Tibial artery (tissue), 4 donors: ENCODE data around the gene SLC39A3.

Source experiments
- DNase-seq, 2 donors: peaks; one replicate each; pipeline ENCODE4 v3.0.0-alpha.2; 2019
- H3K27ac ChIP-seq, 2 donors: fragments of 200-600 bp; sonication (generic) in 1 of 2; 1 replicate in 1 of 2; 2 replicates in 1 of 2; pipeline ENCODE4 v1.5.1; 2018 to 2019; ENCODE audit warnings: mild to moderate bottlenecking in 1 of 2
- H3K27me3 ChIP-seq, 2 donors: fragments of 200-600 bp; sonication (generic) in 1 of 2; one replicate each; pipeline versions ENCODE4 v1.5.1 to v1.6.0; 2016 to 2019
- H3K36me3 ChIP-seq, 3 donors: fragments of 200-600 bp; sonication (generic) in 2 of 3; one replicate each; pipeline ENCODE4 v1.5.1; 2016 to 2019; ENCODE audit warnings: mild to moderate bottlenecking in 2 of 3
- H3K4me1 ChIP-seq, 4 donors: fragments of 200-600 bp; sonication (generic) in 2 of 4; 1 replicate in 3 of 4; 2 replicates in 1 of 4; pipeline ENCODE4 v1.5.1; 2016 to 2019
- H3K4me3 ChIP-seq, 2 donors: fragments of 200-600 bp; sonication (generic) in 1 of 2; 1 replicate in 1 of 2; 2 replicates in 1 of 2; pipeline ENCODE4 v1.5.1; 2018 to 2019; ENCODE audit warnings: mild to moderate bottlenecking in 2 of 2
- H3K9me3 ChIP-seq, 3 donors: fragments of 200-600 bp; sonication (generic) in 1 of 3; one replicate each; pipeline ENCODE4 v1.5.1; 2016 to 2019
- CTCF ChIP-seq, 2 experiments: fragments of 200-600 bp in 1 of 2; fragments of 450-650 bp in 1 of 2; IDR thresholded peaks; one replicate each; pipeline ENCODE4 v1.5.1; 2017 to 2019; ENCODE audit warnings: antibody characterized with exemption in 2 of 2, mild to moderate bottlenecking in 1 of 2, moderate library complexity in 1 of 2
- intact Hi-C: fragments of 100-400 bp; cut with DNase I; formaldehyde crosslinking; loops from one replicate; pipeline ENCODE4 v1.15.0; 2023; ENCODE audit warnings: low total_unique reads

SLC39A3 gene

GRCh38 chr19:2775556-2776430, 36.0 kb upstream of the SLC39A3 start:
- Histone ChIP-seq H3K4me3 (no peak overlapping the region), H3K27me3 (no peaks in the 10 kb centered on the region), H3K9me3 (no peaks in the 10 kb centered on the region), H3K4me1 (peaks cover 0 to 33% (median 5%) of the 10 kb centered on the region in 4 donors), H3K27ac (peak overlapping the region in 1 of 2 donors; percentile 24), H3K36me3 (peaks cover 0 to 29% (median 0%) of the 10 kb centered on the region in 3 donors)
- TF ChIP-seq CTCF (IDR thresholded peaks at IDR 0.05): no peak
- peak in 1 of 2 donors; percentile 42 for DNase-seq
- intact Hi-C loops: no loop called here

GRCh38 chr19:2774953-2775555, 35.2 kb upstream of the SLC39A3 start:
- H3K36me3 ChIP-seq: peaks cover 0 to 29% (median 4%) of the 10 kb centered on the region in 3 donors
- TF ChIP-seq CTCF (IDR thresholded peaks at IDR 0.05): no peak
- no peaks in the 10 kb centered on the region for H3K27me3 ChIP-seq
- H3K27ac ChIP-seq: peak overlapping the region in 1 of 2 donors; percentile 24
- H3K4me1 ChIP-seq: peaks cover 0 to 33% (median 7%) of the 10 kb centered on the region in 4 donors
- no peak for DNase-seq
- H3K4me3 ChIP-seq: no peak overlapping the region
- no peaks in the 10 kb centered on the region for H3K9me3 ChIP-seq
- intact Hi-C loops: no loop called here

- no peak for DNase-seq
- TF ChIP-seq CTCF (IDR thresholded peaks at IDR 0.05): no peak
- Histone ChIP-seq H3K27me3 (no peaks in the 10 kb centered on the region), H3K4me1 (peaks cover 0 to 29% (median 8%) of the 10 kb centered on the region in 4 donors), H3K36me3 (peaks cover 0 to 26% (median 4%) of the 10 kb centered on the region in 3 donors), H3K9me3 (no peaks in the 10 kb centered on the region), H3K4me3 (no peak overlapping the region), H3K27ac (no peak overlapping the region)
- intact Hi-C loops: no loop called here
These were observed 34.4 kb upstream of the SLC39A3 start for GRCh38 chr19:2774083-2774679.

GRCh38 chr19:2771786-2772674, 32.2 kb upstream of the SLC39A3 start:
- Histone ChIP-seq H3K27me3 (no peaks in the 10 kb centered on the region), H3K9me3 (no peaks in the 10 kb centered on the region), H3K4me1 (peaks cover 0 to 22% (median 8%) of the 10 kb centered on the region in 4 donors), H3K36me3 (peaks cover 5 to 33% (median 24%) of the 10 kb centered on the region in 3 donors), H3K27ac (no peak overlapping the region), H3K4me3 (no peak overlapping the region)
- intact Hi-C loops: no loop called here
- no peak for DNase-seq
- TF ChIP-seq CTCF (IDR thresholded peaks at IDR 0.05): no peak
